ENCODE measurements around the gene YAE1. TPM values are rescaled to one million over a fixed set of nuclear protein-coding genes. Genes with fewer than 3 reads are reported as not detected.

YAE1 gene
- total RNA-seq, 6 experiments from 2014 or later, result 21.6 to 25.4 (median 23.0) TPM

DNA sequence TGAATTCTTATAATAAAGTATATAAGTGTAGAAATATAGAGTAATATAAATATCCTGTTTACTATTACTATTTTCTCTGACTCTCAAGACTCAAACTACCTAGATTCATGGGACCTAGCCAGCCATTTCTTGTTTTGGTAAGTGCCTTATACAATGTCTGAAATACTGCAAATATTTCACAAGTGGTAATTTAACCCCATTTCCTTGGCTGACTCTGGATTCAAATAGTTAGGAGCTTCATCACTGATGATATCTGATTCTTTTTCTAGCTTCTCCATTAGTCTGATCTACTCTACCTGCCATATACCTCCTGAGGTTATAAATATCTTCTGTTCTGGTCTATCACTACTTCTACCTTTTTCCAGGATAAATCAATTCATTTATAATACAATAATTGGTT is 50.8 kb downstream of the YAE1 start:
- Mint-ChIP-seq H3K4me1 (ENCODE audit: low read depth) (peaks cover 84% of the 10 kb centered on the region), H3K27ac (no peak overlapping the region), H3K9me3 (no peaks in the 10 kb centered on the region), H3K27me3 (ENCODE audit: insufficient read depth) (no peaks in the 10 kb centered on the region), H3K36me3 (ENCODE audit: low read depth) (no peaks in the 10 kb centered on the region), H3K4me3 (no peak overlapping the region)
- TF ChIP-seq, protein P1, sequence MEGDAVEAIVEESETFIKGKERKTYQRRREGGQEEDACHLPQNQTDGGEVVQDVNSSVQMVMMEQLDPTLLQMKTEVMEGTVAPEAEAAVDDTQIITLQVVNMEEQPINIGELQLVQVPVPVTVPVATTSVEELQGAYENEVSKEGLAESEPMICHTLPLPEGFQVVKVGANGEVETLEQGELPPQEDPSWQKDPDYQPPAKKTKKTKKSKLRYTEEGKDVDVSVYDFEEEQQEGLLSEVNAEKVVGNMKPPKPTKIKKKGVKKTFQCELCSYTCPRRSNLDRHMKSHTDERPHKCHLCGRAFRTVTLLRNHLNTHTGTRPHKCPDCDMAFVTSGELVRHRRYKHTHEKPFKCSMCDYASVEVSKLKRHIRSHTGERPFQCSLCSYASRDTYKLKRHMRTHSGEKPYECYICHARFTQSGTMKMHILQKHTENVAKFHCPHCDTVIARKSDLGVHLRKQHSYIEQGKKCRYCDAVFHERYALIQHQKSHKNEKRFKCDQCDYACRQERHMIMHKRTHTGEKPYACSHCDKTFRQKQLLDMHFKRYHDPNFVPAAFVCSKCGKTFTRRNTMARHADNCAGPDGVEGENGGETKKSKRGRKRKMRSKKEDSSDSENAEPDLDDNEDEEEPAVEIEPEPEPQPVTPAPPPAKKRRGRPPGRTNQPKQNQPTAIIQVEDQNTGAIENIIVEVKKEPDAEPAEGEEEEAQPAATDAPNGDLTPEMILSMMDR (IDR thresholded peaks at IDR 0.05), result no peak
- peak; percentile 30 for DNase-seq

DNA sequence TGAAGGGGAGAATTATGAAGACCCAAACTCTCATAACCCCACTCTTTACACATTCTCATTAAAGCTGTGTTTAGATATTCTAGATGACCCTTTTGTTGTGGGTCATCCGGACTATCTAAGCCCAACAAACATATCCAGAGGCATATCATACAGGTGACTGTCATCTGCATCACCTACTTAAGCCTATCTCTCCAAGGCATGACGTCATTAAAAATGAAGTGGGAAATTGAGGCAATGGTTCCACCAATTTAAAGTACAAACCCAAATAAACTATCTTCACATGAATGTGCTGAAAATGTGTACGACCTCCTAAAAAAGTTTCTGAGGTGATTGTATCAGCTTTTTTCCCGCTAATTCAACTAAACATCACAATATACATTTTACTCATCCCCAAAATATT is 52.7 kb downstream of the YAE1 start:
- TF ChIP-seq, protein P1 (IDR thresholded peaks at IDR 0.05), result no peak
- Mint-ChIP-seq H3K27me3 (ENCODE audit: insufficient read depth) (no peaks in the 10 kb centered on the region), H3K36me3 (ENCODE audit: low read depth) (peaks cover 6% of the 10 kb centered on the region; the same call in 1 of the 2 replicates), H3K4me1 (ENCODE audit: low read depth) (peaks cover 74% of the 10 kb centered on the region), H3K27ac (no peak overlapping the region), H3K4me3 (no peak overlapping the region), H3K9me3 (no peaks in the 10 kb centered on the region)
- no peak for DNase-seq

DNA sequence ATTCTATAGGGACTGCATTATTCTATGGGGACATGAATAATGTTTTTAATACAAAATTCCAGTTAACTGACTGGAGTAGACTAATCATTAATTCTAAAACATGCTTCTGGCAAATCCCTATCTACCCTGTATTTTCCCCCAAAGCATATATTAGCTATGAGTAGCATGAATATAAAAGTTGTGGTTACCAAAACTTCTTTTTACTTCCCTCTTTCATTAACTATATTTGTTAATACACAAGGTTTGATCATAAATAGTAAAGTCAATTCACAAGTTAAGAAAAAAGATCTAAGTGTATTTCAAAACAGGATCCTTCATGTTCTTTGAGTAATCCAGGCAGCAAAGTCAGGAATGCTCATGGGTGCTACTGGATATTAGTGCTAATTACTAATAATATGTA is 54.3 kb downstream of the YAE1 start:
- TF ChIP-seq, protein P1 (IDR thresholded peaks at IDR 0.05), result no peak
- H3K27ac Mint-ChIP-seq, result peak overlapping the region; percentile 84
- H3K9me3 Mint-ChIP-seq, result no peaks in the 10 kb centered on the region
- DNase-seq, result no peak
- no peaks in the 10 kb centered on the region for H3K27me3 Mint-ChIP-seq (ENCODE audit: insufficient read depth)
- peaks cover 11% of the 10 kb centered on the region; the same call in 1 of the 2 replicates for H3K36me3 Mint-ChIP-seq (ENCODE audit: low read depth)
- peaks cover 68% of the 10 kb centered on the region for H3K4me1 Mint-ChIP-seq (ENCODE audit: low read depth)
- peak overlapping the region; percentile 60 for H3K4me3 Mint-ChIP-seq

DNA sequence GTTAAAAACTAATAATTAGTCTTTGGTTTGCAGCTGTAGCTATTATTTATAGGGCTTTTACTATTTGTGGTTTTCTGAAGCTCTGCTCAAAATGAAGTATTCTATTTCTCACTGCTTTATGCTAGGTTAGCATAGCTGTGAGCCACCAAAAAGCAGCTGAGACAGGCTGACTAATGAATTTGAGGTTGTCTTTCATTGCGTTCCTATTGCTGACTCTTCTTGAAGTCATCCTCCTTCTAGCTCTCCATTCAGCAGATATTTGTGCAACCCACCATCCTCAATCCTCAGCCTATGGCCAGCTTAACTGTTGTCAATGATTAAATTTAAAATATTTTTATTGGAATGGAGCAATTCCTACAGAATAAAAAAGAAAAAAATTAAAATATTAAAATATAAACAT is 55.1 kb downstream of the YAE1 start:
- DNase-seq, result peak; percentile 95
- H3K9me3 Mint-ChIP-seq, result no peaks in the 10 kb centered on the region
- no peaks in the 10 kb centered on the region for H3K27me3 Mint-ChIP-seq (ENCODE audit: insufficient read depth)
- TF ChIP-seq, protein P1 (IDR thresholded peaks at IDR 0.05), result no peak
- peaks cover 11% of the 10 kb centered on the region; the same call in 1 of the 2 replicates for H3K36me3 Mint-ChIP-seq (ENCODE audit: low read depth)
- H3K4me3 Mint-ChIP-seq, result peak overlapping the region; percentile 60
- peak overlapping the region; percentile 84 for H3K27ac Mint-ChIP-seq
- peaks cover 68% of the 10 kb centered on the region for H3K4me1 Mint-ChIP-seq (ENCODE audit: low read depth)

- DNase-seq, result peak; percentile 35
- H3K36me3 Mint-ChIP-seq (ENCODE audit: low read depth), result peaks cover 16% of the 10 kb centered on the region; the same call in 1 of the 2 replicates
- TF ChIP-seq, protein P1 (IDR thresholded peaks at IDR 0.05), result no peak; the same call in 1 of the 2 replicates
- no peaks in the 10 kb centered on the region for H3K27me3 Mint-ChIP-seq (ENCODE audit: insufficient read depth)
- peak overlapping the region; percentile 95 for H3K4me3 Mint-ChIP-seq
- peak overlapping the region; percentile 87 for H3K27ac Mint-ChIP-seq
- peaks cover 68% of the 10 kb centered on the region for H3K4me1 Mint-ChIP-seq (ENCODE audit: low read depth)
- H3K9me3 Mint-ChIP-seq, result no peaks in the 10 kb centered on the region
These were observed 55.7 kb downstream of the YAE1 start for GRCh38 chr7:39621784-39622411.

Other genes starting within 250 kb of the YAE1 start
- gene RALA, start 57.2 kb downstream of the YAE1 start, total RNA-seq (2021; fragmentation: NEBNext Ultra II Directional; extraction: Animal tissue kit (Norgen Biotek cat#: 25700)), result 10 to 100 TPM; 43.3 to 53.9 (median 45.7) TPM